HG02884 (cell line): ENCODE measurements around the gene PLIN1.

Experiments
- ATAC-seq: cut with Tn5 transposase; IDR thresholded peaks from one replicate; pipeline ENCODE4 v1.9.1; 2021; ENCODE audit warnings: mild to moderate bottlenecking, moderate library complexity; ENCODE audit not compliant: unreplicated experiment

PLIN1 gene

GRCh38 chr15:89672221-89673164, 6.7 kb downstream of the PLIN1 start:
- ATAC-seq, result no peak

DNA sequence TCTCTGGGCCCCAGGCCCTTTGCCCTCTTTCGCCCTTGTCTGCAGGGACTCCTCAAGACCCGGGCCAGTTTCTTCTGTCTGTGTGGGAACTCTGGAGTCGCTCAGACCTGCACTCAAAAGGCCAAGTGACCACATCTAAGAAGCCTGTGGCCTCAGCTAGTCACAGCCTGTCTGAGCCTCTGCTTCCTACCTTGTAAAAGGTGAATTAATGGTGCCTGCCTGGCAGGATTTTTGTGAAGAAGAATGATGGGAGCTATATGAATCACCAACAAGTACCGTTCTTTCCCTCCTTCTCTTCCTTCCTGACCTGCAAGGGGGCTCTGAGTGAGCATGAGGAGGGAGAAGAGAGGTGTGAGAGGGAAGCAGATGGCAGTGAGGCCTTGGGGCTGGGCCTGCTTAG, 7.5 kb downstream of the PLIN1 start:
- no peak for ATAC-seq

GRCh38 chr15:89670971-89671560, 8.1 kb downstream of the PLIN1 start:
- no peak for ATAC-seq

GRCh38 chr15:89669941-89670340, 9.2 kb downstream of the PLIN1 start:
- no peak for ATAC-seq

GRCh38 chr15:89669309-89669865, 9.8 kb downstream of the PLIN1 start:
- no peak for ATAC-seq

- ATAC-seq, result no peak
These were observed 11.0 kb downstream of the PLIN1 start for GRCh38 chr15:89668171-89668570.

GRCh38 chr15:89667706-89667960, 11.5 kb downstream of the PLIN1 start:
- ATAC-seq, result no peak

- no peak for ATAC-seq
These were observed 12.1 kb downstream of the PLIN1 start for GRCh38 chr15:89666858-89667705.

- no peak for ATAC-seq
These were observed 12.8 kb downstream of the PLIN1 start for GRCh38 chr15:89666184-89666857.

GRCh38 chr15:89665449-89666181, 13.6 kb downstream of the PLIN1 start:
- no peak for ATAC-seq

- ATAC-seq, result no peak
These were observed 14.5 kb downstream of the PLIN1 start for GRCh38 chr15:89664441-89665350.

DNA sequence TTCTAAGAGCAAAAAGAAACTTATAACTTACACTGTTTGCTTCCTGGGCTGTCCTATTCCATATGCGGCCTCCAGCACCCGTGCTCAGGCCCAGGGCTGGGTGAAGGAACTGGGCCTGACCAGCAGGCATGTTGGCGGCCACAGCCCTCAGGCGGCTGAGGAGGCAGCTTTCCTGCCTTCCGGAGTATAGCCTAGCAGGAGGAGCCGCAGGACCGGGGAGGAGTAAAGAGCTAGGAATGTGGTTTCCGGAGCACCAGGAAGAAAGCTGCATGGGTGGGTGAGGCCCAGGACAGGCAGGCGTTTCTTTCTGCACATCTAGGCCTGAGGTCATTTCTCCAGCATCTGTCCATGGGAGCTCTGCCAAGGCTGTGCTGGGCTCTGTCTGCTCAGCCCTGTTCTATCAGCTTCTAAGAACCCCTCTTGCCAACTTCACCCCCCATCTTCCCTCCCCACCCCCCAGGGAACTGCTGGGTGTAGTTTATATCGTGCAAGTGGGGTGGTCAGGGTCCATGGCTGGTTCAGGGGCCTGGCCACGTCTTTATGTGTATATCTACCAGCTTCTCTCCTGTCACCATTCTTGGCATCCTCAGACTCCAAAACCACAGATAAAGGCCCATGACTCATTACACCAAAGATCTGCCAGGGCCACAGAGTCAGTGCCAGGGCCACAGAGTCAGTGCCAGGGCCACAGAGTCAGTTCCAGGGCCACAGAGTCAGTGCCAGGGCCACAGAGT, 16.1 kb downstream of the PLIN1 start:
- ATAC-seq, result no peak

DNA sequence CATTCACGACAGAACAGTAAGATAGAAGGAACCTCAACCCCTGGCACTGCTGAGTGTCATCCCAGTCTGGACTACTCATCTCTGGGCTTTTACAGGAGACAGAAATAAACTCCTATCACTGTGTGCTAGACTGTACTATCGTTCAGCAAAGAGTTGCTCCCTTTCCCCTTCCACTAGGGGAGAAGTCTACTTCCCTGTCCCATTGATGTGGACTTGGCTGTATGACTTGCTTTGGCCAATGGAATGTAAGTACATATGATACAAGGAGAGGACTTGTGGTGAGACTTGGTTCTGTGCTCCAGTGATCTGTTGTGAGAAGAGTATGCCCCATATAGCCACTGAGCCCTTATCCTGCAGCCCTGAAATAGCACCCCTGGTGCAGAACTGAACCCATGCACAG, 18.6 kb downstream of the PLIN1 start:
- no peak for ATAC-seq

DNA sequence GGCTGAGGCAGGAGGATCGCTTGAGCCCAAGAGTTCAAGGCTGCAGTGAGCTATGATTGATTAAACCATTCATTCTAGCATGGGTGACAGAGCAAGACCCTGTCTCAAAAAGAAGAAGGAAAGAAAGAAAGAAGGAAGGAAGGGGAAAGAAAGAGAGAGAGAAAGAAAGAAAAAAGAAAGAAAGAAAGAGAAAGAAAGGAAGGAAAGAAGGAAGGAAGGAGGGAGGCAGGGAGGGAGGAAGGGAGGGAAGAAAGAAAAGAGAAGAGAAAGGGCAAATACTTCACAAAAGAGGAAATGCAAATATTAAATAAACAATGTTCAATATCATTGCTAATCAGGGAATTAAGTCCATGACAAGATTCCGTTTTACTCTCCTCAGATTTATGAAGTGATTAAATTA, 19.9 kb downstream of the PLIN1 start:
- no peak for ATAC-seq

DNA sequence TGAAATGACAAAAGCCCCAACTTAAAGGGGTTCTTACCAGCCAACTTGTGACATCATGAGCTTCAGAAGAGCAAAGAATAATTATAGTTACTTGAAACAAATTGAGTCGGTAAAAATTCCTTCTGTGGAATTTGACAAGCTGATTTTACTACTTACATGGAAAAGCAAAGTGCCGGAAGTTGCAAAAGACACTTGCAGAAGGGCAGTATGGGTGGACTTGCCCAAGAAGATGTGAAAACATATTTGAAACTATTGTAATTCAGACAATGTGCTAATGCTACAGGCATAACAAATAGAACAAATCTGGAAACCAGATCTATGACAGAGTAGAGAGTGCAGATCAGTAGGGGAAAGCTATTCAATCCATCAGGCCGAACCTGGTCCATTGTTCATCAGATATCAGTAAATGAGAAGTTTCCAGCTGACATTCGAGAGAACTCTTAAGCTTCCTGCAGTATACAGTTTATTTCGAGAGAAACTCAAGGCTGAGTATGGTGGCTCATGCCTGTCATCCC, 21.4 kb downstream of the PLIN1 start:
- no peak for ATAC-seq

GRCh38 chr15:89656116-89656815, 22.9 kb downstream of the PLIN1 start:
- ATAC-seq, result no peak
